Endodermal cell (in vitro differentiated cells): ENCODE results near the gene AFF2. TPM values are rescaled to one million over a fixed set of nuclear protein-coding genes. Genes with fewer than 3 reads are reported as not detected.

Experiments
- DNase-seq: peaks from one replicate; pipeline ENCODE4 v3.0.0-alpha.2; 2017
- H3K27ac ChIP-seq: 2 replicates; pipeline ENCODE4 v1.5.1; 2013; ENCODE audit warnings: mild to moderate bottlenecking, low read depth, low read length, moderate library complexity
- H3K27me3 ChIP-seq: 2 replicates; pipeline ENCODE4 v1.6.1; 2013; ENCODE audit warnings: mild to moderate bottlenecking, low read length, moderate library complexity; ENCODE audit not compliant: insufficient read depth, control insufficient read depth, poor library complexity, severe bottlenecking
- H3K36me3 ChIP-seq: 2 replicates; pipeline ENCODE4 v1.7.0; 2013; ENCODE audit warnings: mild to moderate bottlenecking, low read length, moderate library complexity; ENCODE audit not compliant: control insufficient read depth, insufficient read depth
- H3K4me1 ChIP-seq: one replicate; pipeline ENCODE4 v1.7.0; 2013; ENCODE audit warnings: low read length; ENCODE audit not compliant: control insufficient read depth, insufficient read depth
- H3K4me3 ChIP-seq: 2 replicates; pipeline ENCODE4 v1.5.1; 2013; ENCODE audit warnings: mild to moderate bottlenecking, low read length, moderate library complexity
- H3K9ac ChIP-seq: 2 replicates; pipeline ENCODE4 v1.6.1; 2013; ENCODE audit warnings: mild to moderate bottlenecking, low read length, moderate library complexity; ENCODE audit not compliant: poor library complexity, severe bottlenecking; ENCODE audit errors: extremely low read depth
- H3K9me3 ChIP-seq: 2 replicates; pipeline ENCODE4 v1.6.1; 2013; ENCODE audit warnings: mild to moderate bottlenecking, low read length, moderate library complexity; ENCODE audit not compliant: control insufficient read depth
- H3K27ac Mint-ChIP-seq: 2 replicates; pipeline ENCODE4 v1.8.0; 2020; ENCODE audit warnings: mixed read lengths
- H3K27me3 Mint-ChIP-seq: 2 replicates; pipeline ENCODE4 v1.8.0; 2021; ENCODE audit warnings: mild to moderate bottlenecking, mixed read lengths; ENCODE audit not compliant: insufficient read depth
- H3K36me3 Mint-ChIP-seq: 2 replicates; pipeline ENCODE4 v1.8.0; 2020; ENCODE audit warnings: low read depth, mixed read lengths
- H3K4me1 Mint-ChIP-seq: 2 replicates; pipeline ENCODE4 v1.8.0; 2020; ENCODE audit warnings: mixed read lengths
- H3K4me3 Mint-ChIP-seq: 2 replicates; pipeline ENCODE4 v1.8.0; 2020; ENCODE audit warnings: mild to moderate bottlenecking, moderate library complexity, mixed read lengths
- H3K9me3 Mint-ChIP-seq: 2 replicates; pipeline ENCODE4 v1.8.0; 2020; ENCODE audit warnings: mild to moderate bottlenecking, mixed read lengths
- CTCF ChIP-seq: fragments of 200-600 bp; sonication (generic); conservative IDR thresholded peaks from 2 replicates; pipeline ENCODE4 v1.5.0; 2021; ENCODE audit warnings: antibody characterized with exemption, mild to moderate bottlenecking
- WGBS, 2 experiments: methylation state at CpG; one replicate each; pipeline versions ENCODE4 v1.1.5 to v1.1.7; 2013; ENCODE audit warnings: missing lambda C conversion rate in 2 of 2, mixed read lengths in 1 of 2; ENCODE audit not compliant: insufficient coverage in 1 of 2, insufficient read length in 1 of 2; 5-methylcytosine and 5-hydroxymethylcytosine counted together
- total RNA-seq, 2 donors: library from RNA; stranded (reverse); fragmentation: NEBNext Ultra II Directional in 1 of 2; extraction: Animal tissue kit (Norgen Biotek cat#: 25700) in 1 of 2; gene quantifications; 2 replicates in 1 of 2; 3 replicates in 1 of 2; pipeline ENCODE4 v1.2.1, GENCODE V29; 2021

AFF2 gene
- total RNA-seq, 2 donors from 2014 or later: 3.7 to 5.6 TPM

DNA sequence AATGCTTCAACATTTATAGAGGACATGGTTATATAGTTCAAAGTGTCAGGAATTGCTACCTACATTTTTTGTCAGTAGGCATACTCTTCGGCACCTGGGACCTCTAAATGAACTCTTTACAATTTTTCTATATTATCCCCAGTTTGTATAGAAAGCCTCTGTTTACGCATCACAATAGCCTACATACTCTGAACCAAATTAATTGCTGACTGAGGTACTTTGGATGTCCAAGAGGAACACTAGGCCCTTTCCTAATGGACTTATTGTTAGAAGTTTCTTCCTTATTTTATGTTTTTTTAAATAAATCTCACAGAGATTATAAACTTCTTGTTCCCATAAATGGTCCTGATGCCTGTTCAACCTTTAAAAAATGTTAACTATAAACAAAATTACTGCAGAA lies 8.4 kb upstream of the AFF2 start:
- H3K4me3 ChIP-seq: no peak overlapping the region
- Mint-ChIP-seq H3K4me3 (no peak overlapping the region), H3K4me1 (no peaks in the 10 kb centered on the region), H3K27me3 (no peaks in the 10 kb centered on the region), H3K27ac (no peak overlapping the region), H3K36me3 (no peaks in the 10 kb centered on the region), H3K9me3 (peaks cover 19% of the 10 kb centered on the region)
- H3K36me3 ChIP-seq: no peaks in the 10 kb centered on the region
- WGBS, 2 experiments: 93% methylated on average over 2 of the region's 2 CpGs; no CpG with 5 or more reads in 1 of the 2 experiments
- no peak overlapping the region for H3K27ac ChIP-seq
- no peak overlapping the region for H3K9ac ChIP-seq
- no peak for TF ChIP-seq CTCF
- no peaks in the 10 kb centered on the region for H3K4me1 ChIP-seq
- H3K9me3 ChIP-seq: no peaks in the 10 kb centered on the region
- no peaks in the 10 kb centered on the region for H3K27me3 ChIP-seq
- no peak for DNase-seq

DNA sequence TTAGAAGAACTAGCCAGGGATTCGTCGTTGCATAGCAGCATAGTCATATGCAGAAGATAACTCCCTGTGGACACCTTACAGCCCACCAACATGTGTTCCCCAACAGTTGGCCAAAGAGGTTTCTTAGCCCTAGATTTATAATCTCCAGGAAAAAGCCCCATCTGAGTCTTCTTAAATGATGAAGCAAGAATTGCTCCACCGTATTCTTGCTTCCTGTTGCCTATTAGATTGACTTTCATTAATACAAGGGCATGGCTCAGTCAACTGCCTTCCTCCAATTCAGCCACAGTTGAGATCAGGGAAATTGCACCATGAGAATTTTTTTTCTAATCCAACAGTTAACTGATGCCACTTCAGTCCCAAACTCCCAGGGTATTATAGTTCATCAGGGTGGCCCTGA lies 5.2 kb upstream of the AFF2 start:
- H3K9ac ChIP-seq: no peak overlapping the region
- no peaks in the 10 kb centered on the region for H3K4me1 ChIP-seq
- peaks cover 26% of the 10 kb centered on the region for H3K27me3 Mint-ChIP-seq
- H3K27ac Mint-ChIP-seq: no peak overlapping the region
- H3K36me3 Mint-ChIP-seq: no peaks in the 10 kb centered on the region
- no peaks in the 10 kb centered on the region for H3K4me1 Mint-ChIP-seq
- DNase-seq: no peak
- peaks cover 30% of the 10 kb centered on the region for H3K9me3 Mint-ChIP-seq
- H3K4me3 Mint-ChIP-seq: no peak overlapping the region
- TF ChIP-seq CTCF: no peak
- H3K9me3 ChIP-seq: no peaks in the 10 kb centered on the region
- no peaks in the 10 kb centered on the region for H3K36me3 ChIP-seq
- H3K4me3 ChIP-seq: no peak overlapping the region
- H3K27ac ChIP-seq: no peak overlapping the region
- peaks cover 17% of the 10 kb centered on the region for H3K27me3 ChIP-seq
- WGBS, 2 experiments: 88 to 91% methylated on average over 1 to 3 of the region's 3 CpGs

- no peak for TF ChIP-seq CTCF
- H3K27me3 Mint-ChIP-seq: peaks cover 35% of the 10 kb centered on the region
- Histone ChIP-seq H3K9me3 (no peaks in the 10 kb centered on the region), H3K36me3 (no peaks in the 10 kb centered on the region), H3K27me3 (peaks cover 33% of the 10 kb centered on the region), H3K27ac (no peak overlapping the region), H3K4me3 (no peak overlapping the region), H3K4me1 (no peaks in the 10 kb centered on the region), H3K9ac (no peak overlapping the region)
- H3K36me3 Mint-ChIP-seq: no peaks in the 10 kb centered on the region
- H3K9me3 Mint-ChIP-seq: peaks cover 32% of the 10 kb centered on the region
- DNase-seq: no peak
- H3K4me3 Mint-ChIP-seq: no peak overlapping the region
- H3K4me1 Mint-ChIP-seq: no peaks in the 10 kb centered on the region
- H3K27ac Mint-ChIP-seq: no peak overlapping the region
- 100% methylated on average over 1 of the region's 3 CpGs; no CpG with 5 or more reads in 1 of the 2 experiments for WGBS, 2 experiments
Measured at GRCh38 chrX:148498067-148498466, 2.4 kb upstream of the AFF2 start.
